Measurements from ENCODE around the gene DAPL1.

The DAPL1 gene

DNA sequence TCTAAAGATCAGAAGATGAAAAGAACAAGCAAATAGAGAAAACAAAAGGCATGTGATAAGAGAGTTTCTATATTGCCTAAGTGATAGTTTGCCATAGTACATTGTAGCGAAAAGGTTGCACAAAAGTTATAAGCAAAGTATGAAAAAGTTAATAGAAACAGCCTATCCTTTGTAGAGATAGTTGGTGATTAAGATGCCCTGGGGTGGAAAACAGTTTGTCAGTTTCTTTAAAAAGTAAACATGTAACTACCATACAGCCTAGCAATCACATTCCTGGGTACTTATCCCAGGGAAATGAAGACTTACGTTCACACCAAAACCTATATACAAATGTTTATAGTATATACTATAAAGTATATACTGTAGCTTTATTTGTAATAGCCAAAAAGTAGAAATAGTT lies 16.9 kb upstream of the DAPL1 start:
- no peak for DNase-seq

DNA sequence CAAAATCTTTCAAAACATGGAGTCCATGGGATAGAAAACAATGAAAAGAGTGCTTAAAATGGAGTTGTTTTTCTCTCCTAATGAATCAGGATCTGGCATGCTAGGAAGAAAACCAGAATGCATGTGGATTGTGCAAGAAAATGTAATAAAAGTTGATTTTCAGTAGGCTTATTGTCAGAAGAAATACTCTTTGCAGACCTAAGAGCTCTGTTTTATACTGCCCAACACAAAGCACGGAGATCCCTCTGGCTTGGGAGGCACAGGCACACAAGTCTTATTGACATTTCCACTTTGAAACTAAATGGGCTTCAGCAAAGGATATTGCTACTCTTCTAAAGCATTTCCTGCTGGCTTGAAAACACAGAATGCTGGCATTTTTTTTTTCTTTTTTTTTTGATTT lies 15.5 kb upstream of the DAPL1 start:
- DNase-seq, result no peak

DNA sequence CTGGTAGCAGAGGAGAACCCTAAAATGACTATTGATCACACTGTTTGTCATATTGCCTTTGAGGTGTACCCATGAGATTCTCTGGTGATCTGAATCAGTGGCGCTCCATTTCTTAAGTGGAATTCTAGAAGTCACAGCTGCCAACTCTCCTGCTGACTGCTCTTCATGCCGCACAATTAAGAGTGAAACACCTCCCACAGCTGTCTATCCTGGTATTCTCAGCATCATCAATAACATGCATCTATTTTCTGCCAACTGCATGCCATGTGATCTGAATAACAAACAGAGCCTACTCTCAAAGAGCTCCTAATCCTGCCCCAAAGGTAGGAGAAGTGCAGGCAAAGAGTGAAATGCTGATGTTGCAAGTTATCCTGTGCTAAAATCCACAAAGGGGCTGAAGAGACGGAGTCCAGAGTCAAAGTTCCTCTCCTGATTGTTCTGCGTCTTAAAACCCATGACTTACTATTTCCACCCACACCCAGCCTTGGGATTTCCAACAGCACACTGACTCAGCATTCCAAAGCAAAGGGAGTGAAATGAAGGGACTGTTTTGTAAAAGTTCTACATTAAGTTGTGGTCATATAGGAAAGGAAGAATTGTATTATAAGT lies 13.7 kb upstream of the DAPL1 start:
- no peak for DNase-seq

DNA sequence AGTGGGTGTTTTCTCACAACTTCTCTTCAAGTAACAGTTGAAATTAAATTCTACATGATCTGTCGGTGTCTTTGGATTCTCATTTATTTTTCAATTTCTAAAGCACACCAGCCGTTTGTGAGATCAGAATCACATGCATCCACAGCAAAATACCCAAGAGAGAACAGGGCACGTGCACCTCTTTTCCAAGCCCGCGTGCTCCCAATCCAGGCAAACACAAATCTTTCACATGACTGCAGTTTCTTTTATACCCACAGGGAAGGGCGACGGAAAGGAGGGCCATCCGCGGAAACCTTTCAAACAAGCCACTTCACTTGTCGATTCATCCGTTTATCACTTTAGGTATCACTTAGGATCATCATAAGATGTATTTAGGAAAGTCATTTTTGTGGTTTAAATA lies 13.0 kb upstream of the DAPL1 start:
- no peak for DNase-seq

DNA sequence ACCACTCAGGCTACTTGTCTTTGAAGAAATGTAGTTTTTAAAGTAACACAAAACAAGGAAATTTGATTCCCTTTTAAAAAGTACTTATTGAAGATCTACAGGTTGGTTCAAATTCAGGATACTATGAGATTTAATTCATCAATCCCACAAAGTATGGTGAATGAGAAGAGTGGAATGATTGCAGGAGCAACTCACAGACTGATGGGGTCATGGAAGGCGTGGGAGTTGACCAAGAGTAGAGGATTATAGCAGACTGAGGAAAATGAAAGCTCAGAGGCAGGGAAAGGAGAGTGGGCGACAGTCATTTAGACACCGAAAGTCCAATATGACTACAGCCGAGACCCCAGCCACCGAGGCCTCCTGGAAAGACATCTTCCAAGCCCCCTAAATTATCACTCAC lies 12.5 kb upstream of the DAPL1 start:
- no peak for DNase-seq

DNA sequence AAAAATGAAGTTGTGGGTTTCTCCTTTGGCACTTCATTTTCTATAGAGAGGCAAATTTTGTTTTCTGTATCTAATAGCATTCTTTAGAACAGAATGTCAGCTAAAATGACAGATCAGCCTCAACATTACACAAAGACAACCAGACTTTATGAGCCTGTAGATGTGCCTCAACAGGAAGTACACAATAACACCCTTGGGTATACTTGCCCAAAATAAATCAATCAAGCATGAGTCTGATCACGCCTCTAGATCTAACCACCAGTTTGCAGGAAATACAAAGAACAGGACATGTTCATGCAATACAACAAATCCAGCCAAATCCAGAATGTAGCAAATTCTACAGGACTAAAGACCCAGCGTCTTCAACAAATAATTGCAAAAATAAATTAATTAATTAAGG lies 11.2 kb upstream of the DAPL1 start:
- peak; percentile 19 for DNase-seq

DNA sequence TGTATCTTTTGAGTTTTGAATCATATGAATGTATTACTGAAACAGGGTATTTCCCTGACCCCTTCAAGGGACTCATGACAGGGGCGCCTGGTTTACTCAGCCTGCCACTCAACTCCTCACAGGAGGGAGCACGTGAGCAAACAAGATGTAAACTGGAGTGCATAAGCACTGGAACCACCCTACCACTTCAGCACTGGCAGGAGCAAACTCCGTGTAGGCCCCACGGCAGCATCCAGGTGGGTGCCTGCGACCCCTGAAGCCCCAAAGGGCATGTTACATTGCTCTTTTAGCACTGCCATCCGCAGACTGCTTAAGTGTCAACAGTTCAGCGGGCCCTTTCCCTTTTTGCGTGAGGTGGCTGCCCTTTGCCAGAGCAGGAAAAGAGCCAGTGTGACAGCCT lies 8.2 kb upstream of the DAPL1 start:
- no peak for DNase-seq

DNA sequence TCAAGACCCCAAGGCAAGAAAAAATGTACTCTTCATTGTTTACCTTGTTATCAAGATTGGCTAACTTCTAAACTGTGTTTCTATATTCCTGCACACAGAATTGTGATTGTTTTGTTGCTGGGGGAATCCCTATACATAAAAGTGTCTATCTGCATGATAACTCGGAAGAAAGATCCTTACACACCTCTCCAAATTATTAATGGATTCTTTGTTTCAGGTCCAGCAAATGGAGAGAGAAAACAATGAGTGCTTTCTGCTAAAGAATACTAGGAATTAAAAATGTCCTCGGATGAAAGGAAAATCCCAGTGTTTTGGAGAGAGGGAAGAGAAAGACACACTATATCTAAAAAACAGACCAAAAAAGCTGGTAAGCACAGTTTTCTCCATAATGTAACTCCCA lies 6.2 kb upstream of the DAPL1 start:
- DNase-seq, result no peak

DNA sequence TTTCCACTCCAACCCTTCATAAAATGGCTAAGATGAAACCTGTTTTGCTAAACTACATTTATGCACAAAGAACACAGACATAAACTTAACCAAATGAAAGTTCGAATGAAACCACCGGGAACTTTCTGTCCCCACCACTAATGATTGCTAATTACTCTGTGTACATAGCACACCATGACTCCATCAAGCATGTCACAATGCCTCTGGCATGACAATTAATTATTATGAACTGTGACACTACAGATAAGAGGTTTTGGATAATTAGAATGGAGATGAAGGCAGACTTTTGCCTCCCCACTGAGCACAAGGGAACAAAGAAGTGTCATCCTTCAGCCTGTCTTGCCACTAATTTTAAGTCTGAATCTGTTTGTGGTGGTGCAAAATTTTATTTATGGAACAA lies 1.5 kb downstream of the DAPL1 start:
- no peak for DNase-seq

DNA sequence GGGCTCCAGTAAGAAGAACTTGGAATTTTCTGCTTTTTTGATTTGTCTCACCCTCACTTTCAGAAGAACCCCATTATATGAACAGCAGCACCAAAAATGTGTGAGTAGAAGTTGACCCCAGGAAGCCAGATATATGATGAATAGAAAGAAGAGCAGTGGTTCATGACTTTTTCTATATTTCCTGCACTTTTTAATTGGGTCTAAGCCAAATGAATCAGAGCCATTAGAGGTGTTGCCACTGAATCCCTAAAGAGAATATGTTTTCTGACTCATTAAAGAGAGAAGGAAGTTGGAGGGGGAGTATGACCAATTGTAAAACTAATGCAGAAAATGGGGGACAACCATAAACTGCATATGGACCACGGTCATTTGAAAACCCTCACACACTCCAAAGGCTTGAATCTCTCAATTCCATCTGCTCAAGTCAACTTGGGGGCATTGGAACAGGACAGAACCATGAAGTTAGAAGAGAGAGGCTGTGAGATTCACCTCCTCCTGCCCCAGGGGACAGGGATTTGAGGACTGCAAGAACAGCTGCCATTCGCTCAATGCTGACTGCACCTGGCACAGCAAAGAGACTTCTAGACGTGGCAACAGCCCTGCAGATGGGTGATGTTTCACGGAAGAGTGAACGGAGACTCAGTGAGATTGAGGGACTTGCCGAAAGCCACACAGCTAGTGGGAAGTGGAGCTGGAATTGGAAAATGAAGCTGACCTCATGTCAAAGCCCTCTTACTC lies 3.0 kb downstream of the DAPL1 start:
- DNase-seq, result no peak

DNA sequence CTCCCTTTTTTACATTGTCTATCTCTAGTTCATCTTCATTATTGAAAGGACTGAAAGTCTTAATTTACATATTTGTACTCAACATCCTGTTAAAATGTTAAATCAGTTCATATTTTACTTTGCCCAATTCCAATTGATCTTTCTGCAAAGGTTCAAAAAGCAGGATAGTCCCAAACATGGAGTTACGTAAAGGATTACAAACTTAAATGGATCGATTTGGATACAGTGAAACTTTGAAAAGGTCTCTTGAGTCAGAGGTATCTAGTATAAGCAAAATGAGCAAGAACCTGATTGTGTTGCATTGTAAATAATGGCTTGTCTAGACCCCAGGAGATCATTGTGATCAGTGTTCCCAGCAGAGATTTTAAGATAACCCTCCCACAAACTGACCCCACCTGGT lies 4.1 kb downstream of the DAPL1 start:
- no peak for DNase-seq

DNA sequence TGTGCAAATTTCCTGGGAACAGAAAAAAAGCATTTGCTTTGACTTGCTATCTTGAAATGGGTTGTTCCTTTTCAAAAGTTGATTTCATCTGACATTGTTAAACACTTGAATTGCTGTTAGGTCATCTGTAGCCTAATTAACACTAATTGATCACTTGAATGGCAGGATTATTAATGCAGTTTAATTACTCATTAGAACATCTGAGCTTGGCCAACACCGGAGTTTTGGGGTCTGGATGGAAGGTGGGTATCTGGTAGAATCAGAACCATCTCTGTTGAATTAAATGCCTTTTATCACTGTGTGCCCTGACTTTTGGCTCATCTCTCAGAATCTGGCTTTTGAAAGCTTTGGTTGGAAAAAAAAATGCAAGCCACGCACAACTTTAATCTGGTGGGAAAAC lies 8.4 kb downstream of the DAPL1 start:
- no peak for DNase-seq

DNA sequence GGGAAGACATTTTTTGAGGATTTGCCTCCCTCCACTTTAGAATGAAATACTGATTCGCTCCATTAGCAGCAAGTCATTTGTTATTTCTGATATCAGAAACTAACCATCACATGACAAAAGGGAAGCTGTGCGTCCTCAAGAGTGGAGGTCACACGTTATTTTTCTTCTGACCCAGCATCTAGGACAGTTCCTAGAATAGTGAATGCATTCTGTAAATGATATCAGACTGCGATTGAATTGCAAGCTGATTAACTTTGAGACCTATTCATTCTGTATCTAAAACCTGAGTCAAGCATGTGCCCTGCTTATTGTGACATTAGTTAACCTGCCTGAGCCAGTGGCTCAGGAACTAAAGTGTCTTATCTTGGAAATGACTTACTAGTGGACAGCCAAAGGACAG lies 10.1 kb downstream of the DAPL1 start:
- no peak for DNase-seq

DNA sequence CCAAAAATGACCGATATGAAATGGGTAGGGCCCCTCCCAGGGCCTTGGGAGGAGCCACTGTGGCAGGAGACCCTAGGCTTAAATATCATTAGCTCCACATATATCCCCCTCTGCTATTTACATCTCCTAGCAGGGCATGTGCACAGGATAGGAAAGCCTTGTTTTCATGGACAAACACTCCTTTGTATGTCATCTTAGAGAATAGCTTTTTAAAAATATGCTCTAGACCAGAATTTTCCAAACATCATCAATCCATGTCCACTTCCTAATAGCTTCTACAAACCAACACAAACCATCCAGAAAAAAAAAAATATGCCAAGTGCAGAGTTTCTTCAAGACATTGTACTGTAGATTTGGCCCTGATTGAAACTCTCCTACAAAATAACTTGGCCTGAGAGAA lies 10.8 kb downstream of the DAPL1 start:
- no peak for DNase-seq

DNA sequence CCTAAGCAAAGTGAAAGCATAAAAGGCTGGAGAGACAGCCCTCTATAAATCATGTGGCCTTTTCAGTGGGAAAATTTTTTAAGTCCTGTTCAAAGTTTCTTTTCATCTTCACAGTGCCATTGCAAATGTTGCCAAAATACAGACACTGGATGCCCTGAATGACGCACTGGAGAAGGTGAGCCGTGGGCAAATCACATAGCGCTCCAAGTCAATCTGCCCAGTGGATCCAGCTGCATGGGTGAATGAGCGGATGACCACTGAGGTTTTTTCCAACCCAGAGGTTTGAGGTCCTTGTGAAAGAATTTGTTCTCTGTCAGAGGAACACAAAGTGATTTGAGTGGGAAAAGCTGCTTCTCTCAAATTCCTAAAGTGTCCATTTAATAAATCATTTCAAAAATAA lies 11.8 kb downstream of the DAPL1 start:
- no peak for DNase-seq

DNA sequence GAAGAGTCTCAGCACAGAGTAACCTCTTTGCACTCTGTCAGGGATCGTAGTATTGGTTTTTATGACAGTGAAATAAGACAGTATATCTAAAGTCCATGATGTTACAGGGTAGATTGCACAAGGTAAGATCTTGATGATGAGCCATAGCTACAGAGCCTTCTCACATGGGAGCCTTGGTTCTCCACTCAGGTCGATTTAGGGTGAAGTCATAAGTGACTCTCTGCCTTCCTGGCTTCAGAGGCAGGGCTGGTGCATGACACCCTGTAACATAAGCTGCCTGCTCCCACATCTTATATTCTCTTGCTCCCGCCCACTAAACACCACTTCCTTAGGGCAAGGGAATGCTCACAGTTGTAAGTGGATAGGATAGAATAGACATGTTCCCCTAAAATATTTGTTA lies 13.3 kb downstream of the DAPL1 start:
- no peak for DNase-seq

DNA sequence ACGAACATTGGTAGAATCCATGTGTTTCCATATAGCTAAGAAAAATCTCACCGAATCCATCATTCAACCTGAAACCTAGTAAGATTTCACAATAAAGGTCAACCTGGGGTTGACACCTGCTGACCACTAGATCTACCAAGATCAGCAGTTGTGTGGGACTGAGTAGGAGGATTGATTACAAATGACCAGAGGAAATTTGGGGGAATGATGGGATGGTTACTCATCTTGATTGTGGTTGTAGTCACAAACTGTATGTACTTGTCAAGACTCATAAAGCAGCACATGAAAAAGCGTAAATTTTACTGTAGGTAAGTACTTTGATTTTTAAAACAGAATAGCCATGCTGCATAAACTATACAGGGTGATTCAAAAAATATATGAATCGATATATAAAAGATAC lies 14.7 kb downstream of the DAPL1 start:
- no peak for DNase-seq

DNA sequence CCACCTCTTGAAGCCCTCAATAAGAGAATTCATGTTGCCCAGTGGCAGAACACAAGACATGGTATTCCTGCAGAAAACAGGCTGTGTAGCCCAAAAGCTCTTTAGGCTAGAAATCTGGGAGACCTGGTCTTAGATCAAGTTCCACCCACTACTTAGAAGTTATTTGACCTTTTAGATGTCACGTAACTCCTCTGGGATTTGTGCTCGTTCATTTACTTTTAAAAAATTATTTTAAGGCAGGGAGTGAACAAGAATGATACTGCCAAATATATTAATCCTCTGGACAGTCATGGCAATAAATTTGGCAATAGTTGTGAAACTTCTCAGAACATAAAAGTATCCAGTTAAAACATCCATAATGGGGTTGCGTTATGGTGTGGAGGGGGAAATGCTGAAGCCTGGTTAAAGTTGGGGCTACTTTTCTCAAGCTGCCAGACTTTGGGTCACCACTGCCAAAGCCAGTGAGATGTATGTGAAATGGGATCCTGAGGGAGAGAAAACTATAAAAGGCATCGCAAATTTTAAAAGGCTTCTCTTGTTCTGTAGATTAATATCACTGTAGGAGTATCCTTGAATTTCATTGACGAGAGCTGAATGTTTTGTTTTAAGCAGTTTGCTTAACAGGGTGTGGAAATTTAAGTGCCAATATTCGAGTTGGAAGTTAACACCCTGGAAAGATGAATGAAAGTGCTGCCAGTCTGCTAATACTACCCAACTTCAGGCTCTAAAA lies 15.8 kb downstream of the DAPL1 start:
- no peak for DNase-seq

DNA sequence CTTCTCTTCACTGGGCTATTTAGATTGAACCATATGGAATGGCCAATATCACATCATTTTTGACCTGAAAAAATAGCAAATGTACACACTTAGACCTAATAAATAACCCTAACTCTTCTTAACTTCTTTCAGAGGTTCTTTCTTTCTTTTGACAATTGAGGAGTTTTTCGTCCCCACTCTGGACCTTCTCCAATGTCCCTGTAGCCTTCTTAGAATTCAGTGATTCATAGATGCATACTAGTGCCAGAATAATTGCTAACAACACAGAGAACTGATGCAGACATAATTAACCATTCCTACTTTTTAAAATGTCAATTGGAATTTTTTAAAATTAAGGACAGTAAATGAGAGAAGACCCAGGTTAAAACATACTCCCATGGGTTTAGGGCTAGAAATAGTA lies 20.0 kb downstream of the DAPL1 start:
- no peak for DNase-seq

DNA sequence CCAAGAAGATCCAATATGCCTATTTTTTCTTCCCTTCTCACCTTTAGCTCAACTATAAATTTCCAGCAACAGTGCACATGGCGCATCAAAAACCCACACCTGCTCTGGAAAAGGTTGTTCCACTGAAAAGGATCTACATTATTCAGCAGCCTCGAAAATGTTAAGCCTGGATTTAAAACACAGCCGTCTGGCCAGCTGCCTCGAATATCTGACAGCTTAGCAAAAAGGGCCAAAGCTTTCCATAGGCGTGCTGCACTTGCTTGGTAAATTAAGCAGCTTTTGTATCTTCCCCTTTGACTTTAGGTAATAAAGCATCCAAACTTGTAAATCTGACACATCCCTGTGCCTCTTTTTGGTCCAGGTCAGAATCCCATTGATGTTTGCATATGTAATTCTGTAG lies 20.5 kb downstream of the DAPL1 start:
- DNase-seq, result no peak

DNA sequence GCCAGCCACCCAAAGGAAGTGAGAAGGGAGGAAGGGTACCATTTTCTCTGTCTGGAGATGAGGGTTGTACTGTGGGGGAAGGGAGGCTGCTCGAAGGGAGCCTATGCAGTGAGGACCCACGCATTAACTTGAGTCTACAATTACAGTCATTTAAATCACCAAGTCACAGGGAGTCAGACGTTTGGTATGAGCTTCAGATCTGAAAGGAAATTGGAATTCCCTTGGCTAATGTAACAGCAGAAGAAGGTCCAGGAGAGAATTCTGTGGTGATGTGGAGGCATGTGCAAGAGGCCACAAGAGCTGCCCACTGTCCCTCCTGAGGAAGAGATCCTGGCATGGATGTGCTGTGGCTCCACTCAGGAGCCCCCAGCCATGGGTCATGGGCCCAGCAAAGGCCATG lies 22.5 kb downstream of the DAPL1 start:
- no peak for DNase-seq

DNA sequence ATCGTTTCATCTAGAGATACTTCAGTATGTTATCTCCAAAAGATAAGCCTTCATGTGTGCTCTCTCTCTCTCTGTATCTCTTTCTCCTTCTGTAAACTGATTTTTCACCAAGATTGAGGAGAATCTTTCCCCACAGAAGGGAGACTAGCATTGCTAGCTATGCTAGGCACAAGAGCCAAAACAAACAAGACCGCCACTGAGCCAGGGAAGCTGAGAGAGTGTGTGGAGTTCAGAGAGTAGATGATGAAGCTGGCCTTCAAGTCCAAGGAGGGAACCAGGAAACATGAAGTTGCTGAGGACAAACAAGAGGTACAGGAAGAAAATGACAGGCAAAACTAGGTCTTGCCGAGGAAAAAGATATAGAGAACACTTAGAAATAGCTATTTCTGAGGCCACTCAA lies 23.4 kb downstream of the DAPL1 start:
- no peak for DNase-seq

DNA sequence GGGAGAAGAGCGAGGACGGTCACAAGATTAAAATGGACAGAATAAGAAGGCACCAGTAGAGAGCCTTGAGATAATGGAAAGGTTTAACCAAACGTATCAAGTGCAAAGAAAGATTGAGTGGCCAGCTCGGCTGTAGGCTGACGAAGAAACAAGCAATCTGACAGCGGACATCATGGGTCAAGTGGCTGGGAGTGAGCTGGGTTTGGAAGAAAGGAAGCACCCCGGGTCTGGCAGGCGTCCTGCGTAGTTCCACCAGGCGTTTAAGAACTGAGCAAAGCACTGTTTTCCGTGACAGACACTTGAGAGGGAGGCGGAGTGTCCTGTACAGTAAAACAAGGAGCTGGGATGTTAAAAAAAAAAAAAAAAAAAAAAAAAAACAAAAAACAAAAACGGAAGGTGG lies 27.1 kb downstream of the DAPL1 start:
- no peak for DNase-seq

DNA sequence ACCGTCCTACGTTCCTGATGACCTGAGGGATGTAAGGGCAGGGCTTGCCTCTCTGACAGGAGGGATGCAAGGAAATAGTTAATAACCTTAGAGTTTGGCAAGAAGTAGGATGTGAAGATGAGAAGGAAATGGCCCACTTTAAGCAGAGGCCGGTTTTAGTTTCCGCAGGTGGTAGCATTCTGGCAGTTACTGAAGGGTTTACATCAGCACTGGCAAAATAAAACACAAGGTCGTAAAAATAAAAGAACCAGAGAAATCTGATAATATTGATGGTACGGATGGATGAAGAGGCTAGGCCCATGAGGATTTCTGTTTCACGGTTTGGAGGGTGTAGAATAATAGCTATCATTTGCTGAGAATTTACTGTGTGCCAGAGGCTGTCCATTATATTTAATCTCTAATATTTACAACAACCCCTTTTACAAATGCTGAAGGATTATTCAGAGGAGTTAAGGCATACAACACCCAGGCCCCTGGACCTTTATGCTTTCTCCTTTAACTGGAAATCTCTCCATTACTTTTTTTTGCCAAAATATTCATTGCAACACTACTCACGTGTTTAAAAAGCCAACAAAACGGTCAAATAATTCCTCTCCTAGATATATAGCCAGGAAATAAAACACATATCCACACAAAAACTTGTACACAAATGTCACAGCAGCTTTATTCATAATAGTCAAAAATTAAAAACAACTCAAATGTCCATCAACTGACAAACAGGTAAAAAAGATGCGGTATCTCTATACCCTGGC lies 28.5 kb downstream of the DAPL1 start:
- no peak for DNase-seq
